Activated naive CD4-positive, alpha-beta T cell treated with anti-CD3 and anti-CD28 coated beads for 36 hours (primary cell): Measurements from ENCODE around the gene CDT1. TPM values are rescaled to one million over a fixed set of nuclear protein-coding genes. Genes with fewer than 3 reads are reported as not detected.

ENCODE experiments used
- CTCF ChIA-PET: fragments of 350-600 bp; sonication (Branson Sonifier 250); formaldehyde crosslinking; loops from one replicate; lab custom pipeline; 2021; ENCODE audit warnings: antibody characterized with exemption; lab: Charles Lee
- DNase-seq: peaks from one replicate; pipeline ENCODE4 v3.0.0-alpha.2; 2020
- H3K27ac Mint-ChIP-seq: one replicate; pipeline ENCODE4 v1.8.0; 2021; ENCODE audit warnings: mild to moderate bottlenecking, mixed read lengths
- H3K27me3 Mint-ChIP-seq: one replicate; pipeline ENCODE4 v1.8.0; 2021; ENCODE audit warnings: low read depth, mixed read lengths
- H3K36me3 Mint-ChIP-seq: one replicate; pipeline ENCODE4 v1.8.0; 2021; ENCODE audit warnings: low read depth, mixed read lengths
- H3K4me1 Mint-ChIP-seq: one replicate; pipeline ENCODE4 v1.8.0; 2021; ENCODE audit warnings: low read depth, mixed read lengths
- H3K4me3 Mint-ChIP-seq: one replicate; pipeline ENCODE4 v1.8.0; 2021; ENCODE audit warnings: mild to moderate bottlenecking, moderate library complexity, mixed read lengths
- H3K9me3 Mint-ChIP-seq: one replicate; pipeline ENCODE4 v1.8.0; 2021; ENCODE audit warnings: mixed read lengths
- intact Hi-C: fragments of 100-400 bp; cut with micrococcal nuclease; formaldehyde crosslinking; loops from one replicate; pipeline ENCODE4 v1.15.1; 2023
- total RNA-seq, 2 experiments: library from RNA; stranded (reverse); gene quantifications; one replicate each; pipeline ENCODE4 v1.2.3, GENCODE V29; 2021

CDT1 gene
- total RNA-seq, 2 experiments from 2014 or later = 223 to 231 TPM

GRCh38 chr16:88761830-88762229, 41.8 kb upstream of the CDT1 start:
- Mint-ChIP-seq H3K4me1 (peaks cover 14% of the 10 kb centered on the region), H3K27me3 (no peaks in the 10 kb centered on the region), H3K4me3 (no peak overlapping the region), H3K27ac (no peak overlapping the region), H3K36me3 (peaks cover 1% of the 10 kb centered on the region), H3K9me3 (no peaks in the 10 kb centered on the region)
- DNase-seq = no peak
- CTCF ChIA-PET = interaction anchor here (1.2 kb wide), 1 partner anchor 24 kb away, joined by 4 read pairs; no protein-coding TSS in a partner anchor
- intact Hi-C loops = no loop called here

GRCh38 chr16:88762258-88762870, 41.2 kb upstream of the CDT1 start:
- Mint-ChIP-seq H3K4me3 (no peak overlapping the region), H3K27me3 (no peaks in the 10 kb centered on the region), H3K36me3 (peaks cover 1% of the 10 kb centered on the region), H3K9me3 (no peaks in the 10 kb centered on the region), H3K4me1 (peaks cover 18% of the 10 kb centered on the region), H3K27ac (no peak overlapping the region)
- DNase-seq = no peak
- intact Hi-C loops = no loop called here
- CTCF ChIA-PET = interaction anchor here (0.6 to 1.2 kb wide), 2 partner anchors 25 to 213 kb away, joined by 4 read pairs; no protein-coding TSS in a partner anchor

GRCh38 chr16:88762941-88763340, 40.6 kb upstream of the CDT1 start:
- no peaks in the 10 kb centered on the region for H3K9me3 Mint-ChIP-seq
- H3K36me3 Mint-ChIP-seq = peaks cover 1% of the 10 kb centered on the region
- CTCF ChIA-PET = interaction anchor here (0.6 to 1.2 kb wide), 3 partner anchors 25 to 270 kb away, joined by 4 read pairs; no protein-coding TSS in a partner anchor
- no peaks in the 10 kb centered on the region for H3K27me3 Mint-ChIP-seq
- H3K4me3 Mint-ChIP-seq = no peak overlapping the region
- DNase-seq = no peak
- peaks cover 19% of the 10 kb centered on the region for H3K4me1 Mint-ChIP-seq
- intact Hi-C loops = no loop called here
- no peak overlapping the region for H3K27ac Mint-ChIP-seq

DNA sequence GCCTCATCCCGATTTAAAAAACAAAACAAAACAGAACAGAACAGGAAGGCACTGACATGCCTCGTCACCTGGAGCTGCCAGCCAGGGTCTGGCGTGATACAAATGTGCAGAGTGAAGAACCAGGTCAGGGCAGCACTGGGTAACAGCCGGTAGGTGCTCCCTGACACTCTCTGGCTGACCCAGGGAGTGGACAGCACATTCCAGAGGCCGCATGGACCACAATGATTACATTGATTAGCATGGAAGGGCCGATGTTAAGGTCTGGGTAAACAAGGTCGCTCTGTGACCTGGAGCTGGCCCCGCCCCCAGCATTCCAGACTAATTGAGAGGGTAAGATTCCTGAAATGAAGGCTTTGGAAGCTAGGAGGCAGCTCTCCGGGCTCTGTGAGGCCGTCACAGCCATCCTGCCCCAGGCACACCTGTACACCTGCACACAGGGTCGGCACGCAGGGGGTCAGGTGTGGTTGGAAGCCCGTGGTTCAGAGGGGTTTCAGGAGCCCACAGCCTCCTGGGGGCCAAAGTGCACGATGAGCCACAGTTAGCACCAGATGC, 40.0 kb upstream of the CDT1 start:
- H3K9me3 Mint-ChIP-seq = no peaks in the 10 kb centered on the region
- intact Hi-C loops = no loop called here
- H3K27ac Mint-ChIP-seq = no peak overlapping the region
- no peak overlapping the region for H3K4me3 Mint-ChIP-seq
- H3K4me1 Mint-ChIP-seq = peaks cover 18% of the 10 kb centered on the region
- H3K36me3 Mint-ChIP-seq = peaks cover 1% of the 10 kb centered on the region
- CTCF ChIA-PET = interaction anchor here (0.6 kb wide), 1 partner anchor 271 kb away, joined by 4 read pairs; no protein-coding TSS in a partner anchor
- H3K27me3 Mint-ChIP-seq = no peaks in the 10 kb centered on the region
- DNase-seq = no peak

DNA sequence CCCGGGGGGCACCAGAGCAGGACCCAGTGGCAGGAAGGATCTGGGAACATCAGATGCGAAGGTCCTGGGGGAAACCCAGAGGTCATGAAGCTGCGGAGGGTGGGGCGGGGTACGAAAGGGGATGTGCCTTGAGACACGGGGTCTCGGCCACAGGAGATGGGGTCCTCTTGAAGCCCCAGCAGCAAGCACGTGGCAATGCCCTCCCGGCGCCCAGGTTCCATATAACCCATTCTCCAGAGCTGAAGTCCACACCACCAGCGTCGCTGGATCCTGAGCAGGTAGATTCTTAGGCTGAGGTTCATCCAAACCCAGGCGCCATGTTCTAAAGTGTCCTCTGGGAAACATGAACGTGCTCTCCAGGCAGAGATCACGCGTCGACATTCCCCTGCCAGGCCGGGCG, 39.5 kb upstream of the CDT1 start:
- intact Hi-C loops = no loop called here
- Mint-ChIP-seq H3K27ac (no peak overlapping the region), H3K4me3 (no peak overlapping the region), H3K27me3 (no peaks in the 10 kb centered on the region), H3K9me3 (no peaks in the 10 kb centered on the region), H3K4me1 (peaks cover 19% of the 10 kb centered on the region), H3K36me3 (peaks cover 1% of the 10 kb centered on the region)
- CTCF ChIA-PET = no interaction called here
- no peak for DNase-seq

- no peak for DNase-seq
- H3K9me3 Mint-ChIP-seq = no peaks in the 10 kb centered on the region
- peaks cover 21% of the 10 kb centered on the region for H3K4me1 Mint-ChIP-seq
- CTCF ChIA-PET = no interaction called here
- no peak overlapping the region for H3K4me3 Mint-ChIP-seq
- H3K36me3 Mint-ChIP-seq = peaks cover 1% of the 10 kb centered on the region
- no peak overlapping the region for H3K27ac Mint-ChIP-seq
- intact Hi-C loops = no loop called here
- H3K27me3 Mint-ChIP-seq = no peaks in the 10 kb centered on the region
Measured at GRCh38 chr16:88764913-88765349, 38.7 kb upstream of the CDT1 start.

DNA sequence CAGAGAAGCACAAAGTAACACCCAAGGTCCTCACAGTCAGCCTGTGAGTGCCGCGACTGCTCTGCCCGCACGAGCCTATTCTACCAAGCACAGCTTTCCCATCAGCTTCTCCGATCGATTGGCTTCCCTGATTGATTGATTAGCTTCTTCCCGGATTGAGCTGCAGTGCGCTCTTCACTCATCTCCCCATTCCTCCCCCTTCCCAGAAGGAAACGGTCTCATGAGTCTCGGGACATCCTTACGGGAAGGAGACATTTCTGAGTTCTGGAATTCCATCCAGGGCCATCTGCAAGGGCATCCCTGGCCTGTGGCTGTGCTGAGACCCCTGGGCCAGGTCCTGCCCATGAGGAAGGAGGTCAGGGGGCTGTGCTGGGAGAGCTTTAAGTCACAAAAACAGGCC, 36.6 kb upstream of the CDT1 start:
- Mint-ChIP-seq H3K27ac (no peak overlapping the region), H3K4me3 (no peak overlapping the region), H3K27me3 (no peaks in the 10 kb centered on the region), H3K4me1 (peaks cover 27% of the 10 kb centered on the region), H3K36me3 (peaks cover 1% of the 10 kb centered on the region), H3K9me3 (no peaks in the 10 kb centered on the region)
- DNase-seq = no peak
- CTCF ChIA-PET = interaction anchor here (1.0 to 1.2 kb wide), 3 partner anchors 24 to 29 kb away, joined by 3 to 4 read pairs (median 3); no protein-coding TSS in a partner anchor
- intact Hi-C loops = no loop called here

DNA sequence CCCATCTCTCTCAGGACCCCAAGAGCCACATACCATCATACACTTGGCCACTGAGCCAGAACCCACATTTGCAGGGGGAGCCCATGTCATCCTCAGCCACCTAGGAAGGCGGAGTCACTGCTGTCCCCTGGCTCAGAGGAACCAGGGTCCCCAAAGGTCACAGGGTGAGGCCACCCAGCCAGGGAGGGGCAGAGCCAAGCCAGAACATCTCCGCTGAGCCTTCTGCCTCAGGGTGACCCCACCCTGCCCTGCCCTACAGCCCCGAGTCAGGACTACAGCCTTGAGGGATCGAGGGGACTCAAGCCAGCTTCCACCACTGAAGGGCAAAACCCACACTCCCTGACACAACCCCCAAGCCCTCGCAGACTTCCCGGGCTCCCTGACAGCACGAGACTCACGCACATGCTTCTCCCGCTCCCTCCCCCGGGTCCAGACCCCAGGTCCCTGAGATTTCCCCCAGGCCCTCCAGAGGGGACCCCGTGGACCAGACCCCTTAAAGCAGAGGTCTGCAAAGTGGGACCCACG, 36.0 kb upstream of the CDT1 start:
- Mint-ChIP-seq H3K9me3 (no peaks in the 10 kb centered on the region), H3K27ac (no peak overlapping the region), H3K36me3 (peaks cover 1% of the 10 kb centered on the region), H3K27me3 (no peaks in the 10 kb centered on the region), H3K4me1 (peaks cover 27% of the 10 kb centered on the region), H3K4me3 (no peak overlapping the region)
- intact Hi-C loops = no loop called here
- CTCF ChIA-PET = interaction anchor here (1.0 to 1.1 kb wide), 2 partner anchors 25 to 30 kb away, joined by 3 to 4 read pairs; no protein-coding TSS in a partner anchor
- DNase-seq = no peak

- Mint-ChIP-seq H3K4me3 (no peak overlapping the region), H3K27me3 (no peaks in the 10 kb centered on the region), H3K36me3 (peaks cover 1% of the 10 kb centered on the region), H3K9me3 (no peaks in the 10 kb centered on the region), H3K4me1 (peaks cover 27% of the 10 kb centered on the region), H3K27ac (no peak overlapping the region)
- DNase-seq = no peak
- CTCF ChIA-PET = no interaction called here
- intact Hi-C loops = no loop called here
Measured at GRCh38 chr16:88768071-88768783, 35.4 kb upstream of the CDT1 start.

- intact Hi-C loops = no loop called here
- CTCF ChIA-PET = no interaction called here
- H3K27me3 Mint-ChIP-seq = no peaks in the 10 kb centered on the region
- no peak overlapping the region for H3K4me3 Mint-ChIP-seq
- no peaks in the 10 kb centered on the region for H3K9me3 Mint-ChIP-seq
- peaks cover 30% of the 10 kb centered on the region for H3K4me1 Mint-ChIP-seq
- H3K36me3 Mint-ChIP-seq = no peaks in the 10 kb centered on the region
- DNase-seq = no peak
- H3K27ac Mint-ChIP-seq = no peak overlapping the region
Measured at GRCh38 chr16:88769617-88770460, 33.8 kb upstream of the CDT1 start.

GRCh38 chr16:88770461-88771293, 32.9 kb upstream of the CDT1 start:
- Mint-ChIP-seq H3K36me3 (no peaks in the 10 kb centered on the region), H3K4me3 (no peak overlapping the region), H3K9me3 (no peaks in the 10 kb centered on the region), H3K4me1 (peaks cover 30% of the 10 kb centered on the region), H3K27ac (no peak overlapping the region), H3K27me3 (no peaks in the 10 kb centered on the region)
- intact Hi-C loops = no loop called here
- no peak for DNase-seq
- CTCF ChIA-PET = interaction anchor here (1.5 kb wide), 1 partner anchor 10 kb away, joined by 5 read pairs; no protein-coding TSS in a partner anchor
